ENCODE data around the gene FAAH2.
"Not testable (repeated sequence)": the region's sequence is repeated elsewhere in the genome, so short reads cannot be mapped to it uniquely, and the experiment has no call there.

FAAH2 gene

DNA sequence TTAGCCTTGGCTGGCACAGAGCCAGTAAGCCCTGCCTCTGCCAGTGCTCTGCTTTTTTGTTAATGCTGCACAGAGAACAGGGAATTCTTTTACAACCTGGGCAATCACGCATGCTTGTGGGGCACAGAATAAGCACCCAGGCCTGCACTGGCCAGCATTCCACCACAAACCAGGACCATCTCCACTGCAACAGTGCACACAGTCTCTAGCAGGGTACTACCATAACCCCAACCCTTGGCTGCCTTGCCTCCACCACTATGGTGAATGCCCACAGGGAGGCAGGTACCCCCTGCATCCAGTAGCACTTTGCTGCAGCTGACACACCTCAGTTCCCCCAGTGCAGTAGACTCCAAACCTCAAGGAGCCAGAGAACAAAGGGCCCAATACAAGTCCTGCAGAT lies 19.2 kb upstream of the FAAH2 start:
- no peaks in the 10 kb centered on the region for H3K27me3 ChIP-seq (replicated peaks)

DNA sequence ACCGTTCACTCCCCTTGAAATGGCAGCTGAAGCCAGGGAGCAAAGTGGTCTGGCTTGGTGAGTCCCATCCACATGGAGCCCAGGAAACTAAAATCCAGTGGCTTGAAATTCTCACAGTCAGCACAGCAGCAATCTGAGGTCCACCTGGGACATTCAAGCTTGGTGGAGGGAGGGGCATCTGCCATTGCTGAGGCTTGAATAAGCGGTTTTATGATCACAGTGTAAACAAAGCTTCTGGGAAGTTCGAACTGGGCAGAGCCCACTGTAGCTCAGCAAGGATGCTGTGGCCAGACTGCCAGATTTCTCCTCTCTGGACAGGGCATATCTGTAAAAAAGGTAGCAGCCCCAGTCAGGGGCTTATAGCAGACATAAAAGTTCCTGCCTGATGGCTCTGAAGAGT lies 15.5 kb upstream of the FAAH2 start:
- DNase-seq = no peak
- in situ Hi-C loops (cut with HindIII; ENCODE audit: low pct_ligation_motif_present, low sequenced_read_pairs) = no loop called here
- H3K4me3 ChIP-seq (ENCODE audit: low read depth, low read length) = no peak overlapping the region

More for the DNA sequence above, 19.2 kb upstream of the FAAH2 start:
- H3K4me3 ChIP-seq (ENCODE audit: low read depth, low read length) = no peak overlapping the region
- H3K27ac ChIP-seq = no peak overlapping the region
- H3K36me3 ChIP-seq (replicated peaks) = no peaks in the 10 kb centered on the region
- TF ChIP-seq, protein P1, sequence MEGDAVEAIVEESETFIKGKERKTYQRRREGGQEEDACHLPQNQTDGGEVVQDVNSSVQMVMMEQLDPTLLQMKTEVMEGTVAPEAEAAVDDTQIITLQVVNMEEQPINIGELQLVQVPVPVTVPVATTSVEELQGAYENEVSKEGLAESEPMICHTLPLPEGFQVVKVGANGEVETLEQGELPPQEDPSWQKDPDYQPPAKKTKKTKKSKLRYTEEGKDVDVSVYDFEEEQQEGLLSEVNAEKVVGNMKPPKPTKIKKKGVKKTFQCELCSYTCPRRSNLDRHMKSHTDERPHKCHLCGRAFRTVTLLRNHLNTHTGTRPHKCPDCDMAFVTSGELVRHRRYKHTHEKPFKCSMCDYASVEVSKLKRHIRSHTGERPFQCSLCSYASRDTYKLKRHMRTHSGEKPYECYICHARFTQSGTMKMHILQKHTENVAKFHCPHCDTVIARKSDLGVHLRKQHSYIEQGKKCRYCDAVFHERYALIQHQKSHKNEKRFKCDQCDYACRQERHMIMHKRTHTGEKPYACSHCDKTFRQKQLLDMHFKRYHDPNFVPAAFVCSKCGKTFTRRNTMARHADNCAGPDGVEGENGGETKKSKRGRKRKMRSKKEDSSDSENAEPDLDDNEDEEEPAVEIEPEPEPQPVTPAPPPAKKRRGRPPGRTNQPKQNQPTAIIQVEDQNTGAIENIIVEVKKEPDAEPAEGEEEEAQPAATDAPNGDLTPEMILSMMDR (IDR thresholded peaks at IDR 0.05; ENCODE audit: low read depth, low read length, missing control alignments) = no peak
- in situ Hi-C loops (cut with HindIII; ENCODE audit: low pct_ligation_motif_present, low sequenced_read_pairs) = no loop called here
- no peak for DNase-seq

DNA sequence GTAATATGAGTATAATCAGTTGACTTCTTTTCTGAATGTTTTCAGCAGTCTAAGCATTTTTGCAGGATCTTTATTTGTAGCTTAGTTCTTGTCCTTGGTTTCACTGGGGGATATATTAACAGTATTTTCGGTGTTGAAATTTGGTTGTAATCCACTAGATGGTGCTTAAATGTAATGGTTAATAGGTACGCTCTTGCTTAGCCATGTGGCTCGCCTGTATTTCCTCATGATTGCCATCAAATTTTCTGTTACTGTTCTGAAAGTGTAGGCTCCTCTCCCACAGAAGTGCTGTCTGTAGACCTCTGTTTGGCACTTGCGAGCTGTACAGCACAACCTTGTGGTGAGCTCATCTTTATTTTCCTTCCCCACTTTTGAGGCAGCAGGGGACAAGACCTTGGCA lies 3.9 kb upstream of the FAAH2 start:
- TF ChIP-seq, protein P1 (IDR thresholded peaks at IDR 0.05; ENCODE audit: low read depth, low read length, missing control alignments) = no peak
- no peaks in the 10 kb centered on the region for H3K36me3 ChIP-seq (replicated peaks)
- DNase-seq = no peak
- H3K27ac ChIP-seq = no peak overlapping the region
- H3K27me3 ChIP-seq (replicated peaks) = no peaks in the 10 kb centered on the region
- in situ Hi-C loops (cut with HindIII; ENCODE audit: low pct_ligation_motif_present, low sequenced_read_pairs) = no loop called here
- no peak overlapping the region for H3K4me3 ChIP-seq (ENCODE audit: low read depth, low read length)

More for the DNA sequence above, 15.5 kb upstream of the FAAH2 start:
- TF ChIP-seq, protein P1 (IDR thresholded peaks at IDR 0.05; ENCODE audit: low read depth, low read length, missing control alignments) = no peak
- Histone ChIP-seq H3K36me3 (replicated peaks) (no peaks in the 10 kb centered on the region), H3K27ac (no peak overlapping the region), H3K27me3 (replicated peaks) (no peaks in the 10 kb centered on the region)

DNA sequence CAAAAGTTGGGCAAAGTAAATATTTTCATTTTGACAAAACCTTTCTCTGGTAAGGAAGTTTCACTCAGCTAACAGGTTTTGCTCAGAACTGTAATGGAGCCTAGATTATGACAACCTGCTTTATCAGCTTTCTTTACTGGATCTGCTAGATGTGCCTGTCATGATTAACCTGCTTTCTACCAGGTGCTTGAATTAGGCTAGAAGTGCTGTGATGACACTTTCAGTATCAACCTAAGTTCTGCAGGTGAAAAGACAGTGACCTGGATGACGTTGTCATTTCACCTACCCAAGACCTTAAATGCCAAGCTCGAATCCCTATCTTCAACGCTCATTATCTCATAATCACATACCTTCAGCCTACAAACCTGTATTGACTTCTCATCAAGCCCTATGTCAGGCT lies 1.5 kb upstream of the FAAH2 start:
- no peak overlapping the region for H3K4me3 ChIP-seq (ENCODE audit: low read depth, low read length)
- TF ChIP-seq, protein P1 (IDR thresholded peaks at IDR 0.05; ENCODE audit: low read depth, low read length, missing control alignments) = no peak
- no peak for DNase-seq
- no peak overlapping the region for H3K27ac ChIP-seq
- in situ Hi-C loops (cut with HindIII; ENCODE audit: low pct_ligation_motif_present, low sequenced_read_pairs) = no loop called here
- H3K36me3 ChIP-seq (replicated peaks) = no peaks in the 10 kb centered on the region
- H3K27me3 ChIP-seq (replicated peaks) = no peaks in the 10 kb centered on the region

DNA sequence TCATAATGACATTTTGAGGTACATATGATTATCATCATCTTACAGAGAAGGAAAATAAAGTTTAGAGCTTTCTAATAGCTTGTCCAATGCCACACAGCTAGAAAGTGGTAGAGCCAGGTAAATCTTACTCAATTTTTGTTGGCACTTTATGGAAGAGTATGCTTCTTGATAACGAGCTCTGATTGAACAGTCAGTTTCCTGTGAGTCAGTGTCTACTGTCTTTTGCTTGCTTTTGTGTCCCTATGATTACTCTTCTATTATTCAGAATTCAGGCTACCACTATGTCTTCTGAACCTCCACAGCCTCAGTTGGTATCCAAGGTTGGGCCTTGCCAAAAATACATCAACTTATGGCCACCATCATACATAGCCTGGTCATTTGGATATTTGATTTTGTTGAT lies 2.6 kb downstream of the FAAH2 start:
- no peaks in the 10 kb centered on the region for H3K36me3 ChIP-seq (replicated peaks)
- H3K4me3 ChIP-seq (ENCODE audit: low read depth, low read length) = no peak overlapping the region
- H3K27me3 ChIP-seq (replicated peaks) = no peaks in the 10 kb centered on the region
- no peak overlapping the region for H3K27ac ChIP-seq
- TF ChIP-seq, protein P1 (IDR thresholded peaks at IDR 0.05; ENCODE audit: low read depth, low read length, missing control alignments) = no peak
- in situ Hi-C loops (cut with HindIII; ENCODE audit: low pct_ligation_motif_present, low sequenced_read_pairs) = no loop called here
- DNase-seq = no peak

DNA sequence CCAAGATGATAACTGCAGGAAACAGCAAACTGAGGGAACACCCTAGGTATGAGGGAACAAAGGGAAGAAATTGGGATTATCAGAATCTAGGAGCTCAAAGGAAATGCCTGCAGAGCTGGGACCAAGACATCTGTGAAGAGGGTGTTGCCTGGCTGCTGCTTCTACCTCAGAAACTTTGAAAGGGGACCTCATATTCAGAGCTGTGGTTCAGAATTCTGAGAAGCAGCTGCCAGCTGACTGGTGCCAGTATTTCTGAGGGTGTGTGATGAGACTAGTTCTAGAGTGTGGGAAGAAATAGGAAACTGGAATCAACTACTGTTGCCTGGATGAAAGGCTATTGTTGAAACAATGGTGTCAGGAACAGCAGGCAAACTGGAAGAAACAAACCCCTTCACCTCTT lies 8.5 kb downstream of the FAAH2 start:
- DNase-seq = no peak
- in situ Hi-C loops (cut with HindIII; ENCODE audit: low pct_ligation_motif_present, low sequenced_read_pairs) = no loop called here
- H3K27ac ChIP-seq = no peak overlapping the region
- TF ChIP-seq, protein P1 (IDR thresholded peaks at IDR 0.05; ENCODE audit: low read depth, low read length, missing control alignments) = no peak
- H3K27me3 ChIP-seq (replicated peaks) = no peaks in the 10 kb centered on the region
- H3K4me3 ChIP-seq (ENCODE audit: low read depth, low read length) = no peak overlapping the region
- no peaks in the 10 kb centered on the region for H3K36me3 ChIP-seq (replicated peaks)

DNA sequence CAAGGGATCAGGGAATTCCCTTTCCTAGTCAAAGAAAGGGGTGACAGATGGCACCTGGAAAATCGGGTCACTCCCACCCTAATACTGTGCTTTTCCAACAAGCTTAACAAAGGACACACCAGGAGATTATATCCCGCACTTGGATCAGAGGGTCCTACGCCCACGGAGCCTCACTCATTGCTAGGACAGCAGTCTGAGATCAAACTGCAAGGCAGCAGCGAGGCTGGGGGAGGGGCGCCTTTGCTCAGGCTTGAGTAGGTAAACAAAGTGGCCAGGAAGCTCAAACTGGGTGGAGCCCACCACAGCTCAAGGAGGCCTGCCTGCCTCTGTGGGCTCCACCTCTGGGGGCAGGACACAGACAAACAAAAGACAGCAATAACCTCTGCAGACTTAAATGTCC lies 9.2 kb downstream of the FAAH2 start:
- DNase-seq; H3K4me3 ChIP-seq (ENCODE audit: low read depth, low read length); H3K27ac ChIP-seq; H3K36me3 ChIP-seq (replicated peaks); H3K27me3 ChIP-seq (replicated peaks); in situ Hi-C loops (cut with HindIII; ENCODE audit: low pct_ligation_motif_present, low sequenced_read_pairs): not testable (repeated sequence)

All from brain microvascular endothelial cell (primary cell).